ENCODE measurements around the gene NAIF1.

The NAIF1 gene

DNA sequence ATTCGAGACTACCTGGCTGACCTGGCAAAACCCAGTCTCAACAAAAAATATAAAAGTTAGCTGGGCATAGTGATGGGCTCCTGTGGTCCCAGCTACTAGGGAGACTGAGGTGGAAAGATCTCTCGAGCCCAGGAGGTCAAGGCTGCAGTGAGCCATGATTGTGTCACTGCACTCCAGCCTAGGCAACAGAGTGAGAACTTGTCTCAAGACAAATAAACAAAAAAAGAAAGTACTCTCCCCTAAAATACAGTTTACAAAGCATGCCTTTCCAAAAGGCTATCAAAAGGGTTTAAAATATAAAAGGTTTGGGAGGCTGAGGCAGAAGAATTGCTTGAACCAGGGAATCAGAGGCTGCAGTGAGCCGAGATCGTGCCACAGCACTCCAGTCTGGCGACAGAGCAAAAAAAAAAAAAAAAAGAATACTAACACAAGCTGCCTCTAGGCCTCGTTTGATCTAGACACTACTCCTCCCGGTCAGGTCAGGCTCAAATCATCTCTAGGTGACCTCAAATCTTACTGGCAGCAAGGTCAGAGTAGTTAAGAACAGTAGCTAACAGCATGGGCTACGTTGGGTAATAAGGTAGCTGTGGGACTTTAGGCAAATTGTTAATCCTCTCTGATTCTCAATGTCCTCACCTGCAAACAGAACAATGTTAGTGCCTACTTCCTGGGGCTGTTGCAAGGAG lies 9.3 kb downstream of the NAIF1 start:
- TF ChIP-seq EZH2phosphoT487 (IDR thresholded peaks at IDR 0.05; ENCODE audit: low read depth): no peak
- TF ChIP-seq, protein P1, sequence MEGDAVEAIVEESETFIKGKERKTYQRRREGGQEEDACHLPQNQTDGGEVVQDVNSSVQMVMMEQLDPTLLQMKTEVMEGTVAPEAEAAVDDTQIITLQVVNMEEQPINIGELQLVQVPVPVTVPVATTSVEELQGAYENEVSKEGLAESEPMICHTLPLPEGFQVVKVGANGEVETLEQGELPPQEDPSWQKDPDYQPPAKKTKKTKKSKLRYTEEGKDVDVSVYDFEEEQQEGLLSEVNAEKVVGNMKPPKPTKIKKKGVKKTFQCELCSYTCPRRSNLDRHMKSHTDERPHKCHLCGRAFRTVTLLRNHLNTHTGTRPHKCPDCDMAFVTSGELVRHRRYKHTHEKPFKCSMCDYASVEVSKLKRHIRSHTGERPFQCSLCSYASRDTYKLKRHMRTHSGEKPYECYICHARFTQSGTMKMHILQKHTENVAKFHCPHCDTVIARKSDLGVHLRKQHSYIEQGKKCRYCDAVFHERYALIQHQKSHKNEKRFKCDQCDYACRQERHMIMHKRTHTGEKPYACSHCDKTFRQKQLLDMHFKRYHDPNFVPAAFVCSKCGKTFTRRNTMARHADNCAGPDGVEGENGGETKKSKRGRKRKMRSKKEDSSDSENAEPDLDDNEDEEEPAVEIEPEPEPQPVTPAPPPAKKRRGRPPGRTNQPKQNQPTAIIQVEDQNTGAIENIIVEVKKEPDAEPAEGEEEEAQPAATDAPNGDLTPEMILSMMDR (IDR thresholded peaks at IDR 0.05; ENCODE audit: low read depth, low read length): no peak
- peaks cover 5% of the 10 kb centered on the region for H3K4me1 ChIP-seq (ENCODE audit: low read length)
- no peak overlapping the region for H3K27ac ChIP-seq (ENCODE audit: low read length)
- H3K36me3 ChIP-seq (replicated peaks; ENCODE audit: low read depth, low read length): no peaks in the 10 kb centered on the region
- no peak overlapping the region for H3K4me2 ChIP-seq (ENCODE audit: low read length)
- H3K9me3 ChIP-seq (ENCODE audit: insufficient read depth, low read length): no peaks in the 10 kb centered on the region
- H3K27me3 ChIP-seq (ENCODE audit: low read depth, low read length): no peaks in the 10 kb centered on the region
- H2AFZ ChIP-seq (ENCODE audit: low read depth, low read length): no peak overlapping the region
- no peak overlapping the region for H3K4me3 ChIP-seq (ENCODE audit: low read length)
- no peaks in the 10 kb centered on the region for H3K79me2 ChIP-seq (ENCODE audit: low read length)
- no peak overlapping the region for H3K9ac ChIP-seq (ENCODE audit: low read length)
- H4K20me1 ChIP-seq (ENCODE audit: insufficient read depth, low read length): no peaks in the 10 kb centered on the region

GRCh38 chr9:128056887-128057723 lies 10.0 kb downstream of the NAIF1 start:
- Histone ChIP-seq H3K27ac (ENCODE audit: low read length) (no peak overlapping the region), H3K9ac (ENCODE audit: low read length) (no peak overlapping the region), H3K4me2 (ENCODE audit: low read length) (no peak overlapping the region)

DNA sequence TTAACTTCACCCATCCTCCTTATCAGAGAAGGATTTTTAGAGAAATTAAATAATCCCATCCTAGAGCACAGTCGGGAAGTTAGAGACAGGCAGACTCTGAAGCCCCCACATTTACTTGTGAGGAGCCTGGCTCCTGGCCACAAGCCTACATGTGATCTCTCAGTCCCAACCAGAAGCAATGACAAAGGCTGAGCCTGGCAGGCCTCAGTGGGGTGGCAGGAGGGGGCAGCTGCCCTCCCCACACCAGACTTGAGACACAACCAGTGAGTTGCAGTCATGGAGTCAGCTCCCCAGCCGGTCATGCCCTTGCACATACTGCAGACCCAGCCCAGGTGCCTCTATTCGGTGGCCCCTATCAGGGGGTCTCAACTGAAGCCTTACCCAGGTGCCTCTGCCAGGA lies 11.0 kb downstream of the NAIF1 start:
- H3K4me2 ChIP-seq (ENCODE audit: low read length): no peak overlapping the region
- TF ChIP-seq, protein P1 (IDR thresholded peaks at IDR 0.05; ENCODE audit: low read depth, low read length): no peak
- TF ChIP-seq EZH2phosphoT487 (IDR thresholded peaks at IDR 0.05; ENCODE audit: low read depth): no peak

More at GRCh38 chr9:128056887-128057723, 10.0 kb downstream of the NAIF1 start:
- no peaks in the 10 kb centered on the region for H4K20me1 ChIP-seq (ENCODE audit: insufficient read depth, low read length)
- no peaks in the 10 kb centered on the region for H3K27me3 ChIP-seq (ENCODE audit: low read depth, low read length)
- H3K79me2 ChIP-seq (ENCODE audit: low read length): no peaks in the 10 kb centered on the region
- no peaks in the 10 kb centered on the region for H3K9me3 ChIP-seq (ENCODE audit: insufficient read depth, low read length)
- no peak overlapping the region for H2AFZ ChIP-seq (ENCODE audit: low read depth, low read length)
- no peak overlapping the region for H3K4me3 ChIP-seq (ENCODE audit: low read length)
- H3K4me1 ChIP-seq (ENCODE audit: low read length): peaks cover 5% of the 10 kb centered on the region
- H3K36me3 ChIP-seq (replicated peaks; ENCODE audit: low read depth, low read length): no peaks in the 10 kb centered on the region
- TF ChIP-seq, protein P1 (IDR thresholded peaks at IDR 0.05; ENCODE audit: low read depth, low read length): no peak
- no peak for TF ChIP-seq EZH2phosphoT487 (IDR thresholded peaks at IDR 0.05; ENCODE audit: low read depth)

DNA sequence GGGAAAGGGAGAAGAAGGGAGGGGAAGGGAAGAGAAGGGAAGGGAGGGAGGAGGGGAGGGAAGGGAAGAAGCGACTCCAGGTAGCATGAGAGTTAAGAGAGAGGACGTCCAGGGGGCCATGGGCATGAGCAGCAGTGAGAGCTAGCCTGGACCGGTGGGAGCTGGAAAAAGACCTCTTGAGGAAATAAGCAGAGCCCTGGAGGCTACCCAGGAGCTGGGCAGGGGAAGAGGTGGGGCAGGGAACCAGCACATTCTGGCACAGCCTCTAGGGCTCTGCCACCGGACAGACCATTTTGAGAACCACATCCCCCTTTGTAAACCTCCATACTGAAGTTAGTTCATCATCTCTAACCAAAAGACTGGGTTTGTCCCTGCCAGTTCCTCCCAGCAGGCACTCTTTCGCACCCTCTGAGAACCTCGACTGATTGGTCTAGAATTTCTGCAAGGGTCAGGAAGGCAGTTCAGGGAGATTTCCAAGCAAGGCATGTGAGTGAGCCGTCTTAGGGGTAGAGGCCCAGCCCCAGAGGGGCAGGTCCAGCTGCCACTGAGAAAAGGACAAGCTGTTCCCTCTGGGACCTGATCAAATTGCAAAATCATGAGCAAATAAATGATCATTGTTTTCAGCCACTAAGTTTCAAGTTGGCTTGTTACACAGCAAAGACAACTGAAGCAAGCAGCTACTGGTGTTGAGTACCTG lies 11.6 kb downstream of the NAIF1 start:
- Histone ChIP-seq H3K79me2 (ENCODE audit: low read length) (no peaks in the 10 kb centered on the region), H3K27ac (ENCODE audit: low read length) (no peak overlapping the region), H2AFZ (ENCODE audit: low read depth, low read length) (no peak overlapping the region), H3K27me3 (ENCODE audit: low read depth, low read length) (no peaks in the 10 kb centered on the region), H4K20me1 (ENCODE audit: insufficient read depth, low read length) (no peaks in the 10 kb centered on the region), H3K9me3 (ENCODE audit: insufficient read depth, low read length) (no peaks in the 10 kb centered on the region), H3K4me2 (ENCODE audit: low read length) (no peak overlapping the region), H3K36me3 (replicated peaks; ENCODE audit: low read depth, low read length) (no peaks in the 10 kb centered on the region), H3K4me3 (ENCODE audit: low read length) (no peak overlapping the region), H3K4me1 (ENCODE audit: low read length) (peaks cover 5% of the 10 kb centered on the region), H3K9ac (ENCODE audit: low read length) (no peak overlapping the region)
- TF ChIP-seq, protein P1 (IDR thresholded peaks at IDR 0.05; ENCODE audit: low read depth, low read length): no peak
- TF ChIP-seq EZH2phosphoT487 (IDR thresholded peaks at IDR 0.05; ENCODE audit: low read depth): no peak

More for the DNA sequence above, 11.0 kb downstream of the NAIF1 start:
- H3K27ac ChIP-seq (ENCODE audit: low read length): no peak overlapping the region
- H3K79me2 ChIP-seq (ENCODE audit: low read length): no peaks in the 10 kb centered on the region
- no peaks in the 10 kb centered on the region for H3K9me3 ChIP-seq (ENCODE audit: insufficient read depth, low read length)
- no peaks in the 10 kb centered on the region for H3K27me3 ChIP-seq (ENCODE audit: low read depth, low read length)
- peaks cover 5% of the 10 kb centered on the region for H3K4me1 ChIP-seq (ENCODE audit: low read length)
- H2AFZ ChIP-seq (ENCODE audit: low read depth, low read length): no peak overlapping the region
- no peaks in the 10 kb centered on the region for H4K20me1 ChIP-seq (ENCODE audit: insufficient read depth, low read length)
- no peaks in the 10 kb centered on the region for H3K36me3 ChIP-seq (replicated peaks; ENCODE audit: low read depth, low read length)
- no peak overlapping the region for H3K9ac ChIP-seq (ENCODE audit: low read length)
- H3K4me3 ChIP-seq (ENCODE audit: low read length): no peak overlapping the region
